SK-N-SH (cell line): ENCODE data around the gene MRPL52. TPM values are rescaled to one million over a fixed set of nuclear protein-coding genes. Genes with fewer than 3 reads are reported as not detected.

ENCODE experiments used
- CTCF ChIA-PET: fragments of 300-600, 350-600 bp; formaldehyde crosslinking; extraction: SDS; loops from one replicate; lab custom pipeline; 2021; lab: Yijun Ruan, JAX
- POLR2A ChIA-PET: fragments of 350-600 bp; sonication (Branson Sonifier 250); formaldehyde crosslinking; extraction: SDS; loops from one replicate; lab custom pipeline; 2020; ENCODE audit warnings: antibody characterized with exemption, inconsistent platforms; lab: Yijun Ruan, JAX
- DNase-seq: peaks from one replicate; pipeline ENCODE4 v3.0.0; 2012
- H2AFZ ChIP-seq: fragments of 200-600 bp; sonication (generic); 2 replicates; pipeline ENCODE4 v1.8.1; 2016; ENCODE audit warnings: antibody characterized with exemption, mild to moderate bottlenecking, low read depth
- H3F3A ChIP-seq: fragments of 200-600 bp; sonication (generic); replicated peaks from 2 replicates; pipeline ENCODE3; 2016; ENCODE audit warnings: antibody characterized with exemption, mild to moderate bottlenecking; ENCODE audit not compliant: insufficient read depth
- H3K27ac ChIP-seq, 2 experiments: fragments of 200-500 bp in 1 of 2; fragments of 200-600 bp in 1 of 2; sonication (Bioruptor generic) in 1 of 2; sonication (generic), shearing (Covaris generic) in 1 of 2; 2 replicates each; pipeline versions ENCODE4 v1.5.1 to v1.6.1; 2014 to 2016; ENCODE audit warnings: low read depth in 2 of 2, inconsistent platforms in 1 of 2, low read length in 1 of 2, mild to moderate bottlenecking in 1 of 2, mixed read lengths in 1 of 2
- H3K27me3 ChIP-seq: fragments of 200-600 bp; sonication (generic), shearing (Covaris generic); 2 replicates; pipeline ENCODE4 v1.6.1; 2016; ENCODE audit warnings: mixed run types; ENCODE audit not compliant: insufficient read depth
- H3K36me3 ChIP-seq, 2 experiments: fragments of 200-500 bp in 1 of 2; fragments of 200-600 bp in 1 of 2; sonication (Bioruptor generic) in 1 of 2; sonication (generic) in 1 of 2; replicated peaks in 1 of 2; 2 replicates each; pipeline versions ENCODE3 to v1.5.1; 2014 to 2016; ENCODE audit warnings: low read length in 1 of 2, mild to moderate bottlenecking in 1 of 2; ENCODE audit not compliant: insufficient read depth in 2 of 2, control insufficient read depth in 1 of 2
- H3K4me1 ChIP-seq, 2 experiments: fragments of 200-500 bp in 1 of 2; fragments of 200-600 bp in 1 of 2; sonication (Bioruptor generic) in 1 of 2; sonication (generic), shearing (Covaris generic) in 1 of 2; 2 replicates each; pipeline versions ENCODE4 v1.5.1 to v1.6.1; 2014 to 2016; ENCODE audit warnings: low read depth in 1 of 2, low read length in 1 of 2, mixed run types in 1 of 2; ENCODE audit not compliant: insufficient read depth in 2 of 2, control insufficient read depth in 1 of 2
- H3K4me2 ChIP-seq: fragments of 200-600 bp; sonication (generic), shearing (Covaris generic); 2 replicates; pipeline ENCODE4 v1.6.1; 2017; ENCODE audit warnings: mixed run types
- H3K4me3 ChIP-seq, 2 experiments: fragments of 200-500 bp in 1 of 2; fragments of 200-600 bp in 1 of 2; sonication (Bioruptor generic) in 1 of 2; sonication (generic), shearing (Covaris generic) in 1 of 2; 2 replicates each; pipeline versions ENCODE4 v1.5.1 to v1.8.1; 2014 to 2016; ENCODE audit warnings: low read depth in 2 of 2, inconsistent platforms in 1 of 2, low read length in 1 of 2, mild to moderate bottlenecking in 1 of 2, mixed read lengths in 1 of 2, moderate library complexity in 1 of 2
- H3K79me2 ChIP-seq: fragments of 200-600 bp; sonication (generic); 2 replicates; pipeline ENCODE4 v1.8.1; 2017; ENCODE audit warnings: mild to moderate bottlenecking; ENCODE audit not compliant: insufficient read depth
- H3K9ac ChIP-seq: fragments of 200-600 bp; sonication (generic); 2 replicates; pipeline ENCODE4 v1.6.1; 2017; ENCODE audit warnings: mixed run types
- H3K9me2 ChIP-seq: fragments of 200-600 bp; sonication (generic); 2 replicates; pipeline ENCODE4 v1.6.1; 2017; ENCODE audit warnings: mixed run types
- H3K9me3 ChIP-seq: fragments of 200-600 bp; sonication (generic); 2 replicates; pipeline ENCODE4 v1.6.1; 2017; ENCODE audit warnings: mixed run types, mild to moderate bottlenecking, moderate library complexity
- H4K20me1 ChIP-seq: fragments of 200-600 bp; sonication (generic); 2 replicates; pipeline ENCODE4 v1.6.1; 2017; ENCODE audit warnings: mild to moderate bottlenecking, mixed run types; ENCODE audit not compliant: insufficient read depth
- CHD2 ChIP-seq: fragments of 150-350 bp; IDR thresholded peaks from 2 replicates; pipeline ENCODE4 v1.6.1; 2018; ENCODE audit warnings: low read length; ENCODE audit not compliant: partially characterized antibody
- ELF1 ChIP-seq: IDR thresholded peaks from 2 replicates; pipeline ENCODE4 v1.4.0; 2012
- EP300 ChIP-seq, 2 experiments: IDR thresholded peaks; 2 replicates each; pipeline versions ENCODE4 v1.4.0 to v1.6.1; 2012; ENCODE audit warnings: borderline replicate concordance in 1 of 2, low read depth in 1 of 2, low read length in 1 of 2
- EZH2phosphoT487 ChIP-seq: fragments of 200-600 bp; sonication (generic); IDR thresholded peaks from 2 replicates; pipeline ENCODE4 v1.6.1; 2017; ENCODE audit warnings: low read depth, mixed run types, mild to moderate bottlenecking, antibody characterized with exemption, moderate library complexity, borderline replicate concordance
- FOSL2 ChIP-seq: IDR thresholded peaks from 2 replicates; pipeline ENCODE4 v1.4.0; 2012; ENCODE audit warnings: low read depth, mild to moderate bottlenecking, moderate library complexity, borderline replicate concordance
- FOXJ3 ChIP-seq: sonication (generic); formaldehyde crosslinking; IDR thresholded peaks from 2 replicates; pipeline ENCODE4 v1.5.1; 2020; ENCODE audit warnings: mild to moderate bottlenecking, missing genetic modification reagents
- GATA2 ChIP-seq: sonication (generic); formaldehyde crosslinking; IDR thresholded peaks from 2 replicates; pipeline ENCODE4 v1.5.0; 2020; ENCODE audit warnings: mild to moderate bottlenecking, missing genetic modification reagents
- JUND ChIP-seq: IDR thresholded peaks from 2 replicates; pipeline ENCODE4 v1.4.0; 2012
- MAX ChIP-seq: IDR thresholded peaks from 2 replicates; pipeline ENCODE4 v1.4.0; 2012; ENCODE audit warnings: low read depth
- MEF2A ChIP-seq: IDR thresholded peaks from 2 replicates; pipeline ENCODE4 v1.4.0; 2012; ENCODE audit warnings: low read depth, borderline replicate concordance
- MXI1 ChIP-seq: IDR thresholded peaks from 2 replicates; pipeline ENCODE4 v1.6.1; 2012; ENCODE audit warnings: mild to moderate bottlenecking, low read depth, low read length, improper control_type of control experiment
- NFIC ChIP-seq: IDR thresholded peaks from 2 replicates; pipeline ENCODE4 v1.4.0; 2012; ENCODE audit warnings: borderline replicate concordance
- RAD21 ChIP-seq: IDR thresholded peaks from 2 replicates; pipeline ENCODE4 v1.6.1; 2012; ENCODE audit warnings: mild to moderate bottlenecking, low read length
- RCOR1 ChIP-seq: fragments of 150-350 bp; IDR thresholded peaks from 2 replicates; pipeline ENCODE4 v1.6.1; 2017; ENCODE audit warnings: antibody characterized with exemption, low read length
- RFX5 ChIP-seq: IDR thresholded peaks from 2 replicates; pipeline ENCODE4 v1.6.1; 2012; ENCODE audit warnings: mild to moderate bottlenecking, improper control_type of control experiment, low read length
- RXRA ChIP-seq: IDR thresholded peaks from 2 replicates; pipeline ENCODE4 v1.4.0; 2012; ENCODE audit warnings: low read depth, mild to moderate bottlenecking, borderline replicate concordance
- SIN3A ChIP-seq: IDR thresholded peaks from 2 replicates; pipeline ENCODE4 v1.6.1; 2012; ENCODE audit warnings: low read depth, mild to moderate bottlenecking, low read length, moderate library complexity, borderline replicate concordance
- SMC3 ChIP-seq: IDR thresholded peaks from 2 replicates; pipeline ENCODE4 v1.6.1; 2012; ENCODE audit warnings: low read depth, low read length, improper control_type of control experiment
- TAF1 ChIP-seq: IDR thresholded peaks from 2 replicates; pipeline ENCODE4 v1.6.1; 2012; ENCODE audit warnings: low read depth, mild to moderate bottlenecking, low read length, moderate library complexity, borderline replicate concordance
- TCF12 ChIP-seq: IDR thresholded peaks from 2 replicates; pipeline ENCODE4 v1.4.0; 2012
- TEAD4 ChIP-seq: IDR thresholded peaks from 2 replicates; pipeline ENCODE4 v1.4.0; 2012; ENCODE audit warnings: mild to moderate bottlenecking, borderline replicate concordance; ENCODE audit not compliant: insufficient read depth
- WGBS: methylation state at CpG from one replicate; pipeline ENCODE4 v1.1.6; 2017; ENCODE audit warnings: low lambda C conversion rate; 5-methylcytosine and 5-hydroxymethylcytosine counted together
- polyA plus RNA-seq, 3 experiments: library from polyadenylated mRNA; depleted of rRNA; stranded (reverse); fragments of >200 nt; gene quantifications; 2 replicates each; pipeline ENCODE4 v1.2.3, GENCODE V29; 2012
- TF ChIP-seq, protein P1 (sequence below): IDR thresholded peaks from 2 replicates; pipeline ENCODE4 v1.4.0; 2012; ENCODE audit warnings: low read depth, borderline replicate concordance
- TF ChIP-seq, protein P2 (sequence below): IDR thresholded peaks from 2 replicates; pipeline ENCODE4; 2012
- TF ChIP-seq, protein P3 (sequence below): fragments of 200-600 bp; sonication (generic); IDR thresholded peaks from 2 replicates; pipeline ENCODE4 v1.6.1; 2017; ENCODE audit warnings: antibody characterized with exemption, mild to moderate bottlenecking, moderate library complexity
- TF ChIP-seq, protein P4 (sequence below): fragments of 150-350 bp; IDR thresholded peaks from 2 replicates; pipeline ENCODE4 v1.6.1; 2016; ENCODE audit warnings: mild to moderate bottlenecking, low read depth, low read length
- TF ChIP-seq, protein P5 (sequence below): IDR thresholded peaks from 2 replicates; pipeline ENCODE4 v1.6.1; 2012; ENCODE audit warnings: mild to moderate bottlenecking, low read depth, low read length, moderate library complexity

The MRPL52 gene
- polyA plus RNA-seq, 1 of the 3 experiments (the other 2 are of a cell fraction) = 116 TPM

GRCh38 chr14:22822571-22823098 is 7.1 kb upstream of the MRPL52 start:
- Histone ChIP-seq H3K79me2 (no peaks in the 10 kb centered on the region), H3K4me3 (peak overlapping the region in 1 of 2 experiments; percentile 44; a peak in 1 of 4 replicates), H3K9me2 (no peaks in the 10 kb centered on the region), H3K27ac (peak overlapping the region in 1 of 2 experiments; percentile 15; a peak in 1 of 4 replicates), H3K4me1 (peaks cover 8 to 13% of the 10 kb centered on the region in 2 experiments; a peak in 2 of 4 replicates), H3K9ac (no peak overlapping the region; the same call in 1 of the 2 replicates), H3K9me3 (no peaks in the 10 kb centered on the region), H2AFZ (peak overlapping the region; percentile 79), H3K27me3 (no peaks in the 10 kb centered on the region), H4K20me1 (no peaks in the 10 kb centered on the region), H3F3A (no peaks in the 10 kb centered on the region), H3K4me2 (peak overlapping the region; percentile 51), H3K36me3 (no peaks in the 10 kb centered on the region)
- ChIA-PET CTCF (interaction anchor here (0.5 to 19.1 kb wide), 39 partner anchors 10 to 298 kb away, joined by 3 to 472 read pairs (median 5); partner anchors contain the start of genes LRP10, MMP14, OXA1L and PRMT5), POLR2A (interaction anchor here (0.9 to 1.3 kb wide), 4 partner anchors 26 to 49 kb away, joined by 3 to 7 read pairs (median 4); partner anchors contain the start of gene LRP10)
- WGBS = 21% methylated on average over 33 of the region's 34 CpGs
- DNase-seq = peak; percentile 91
- TF ChIP-seq SMC3 (peak; percentile 96), FOSL2 (no peak), ELF1 (no peak), RAD21 (peak; percentile 95), RCOR1 (no peak), TEAD4 (no peak), FOXJ3 (CRISPR knock-in tag) (no peak), MEF2A (no peak), EP300 (IDR thresholded peaks at IDR 0.05; ENCODE audit: borderline replicate concordance in 1 of 2, low read depth in 1 of 2, low read length in 1 of 2) (no peak), RFX5 (no peak; the same call in 1 of the 2 replicates), RXRA (no peak; the same call in 1 of the 2 replicates), CHD2 (no peak), TCF12 (no peak), SIN3A (no peak), MAX (no peak), EZH2phosphoT487 (no peak), JUND (no peak), NFIC (no peak), MXI1 (no peak), GATA2 (CRISPR knock-in tag) (no peak), TAF1 (peak; percentile 46; the same call in 1 of the 2 replicates)
- TF ChIP-seq, protein P1, sequence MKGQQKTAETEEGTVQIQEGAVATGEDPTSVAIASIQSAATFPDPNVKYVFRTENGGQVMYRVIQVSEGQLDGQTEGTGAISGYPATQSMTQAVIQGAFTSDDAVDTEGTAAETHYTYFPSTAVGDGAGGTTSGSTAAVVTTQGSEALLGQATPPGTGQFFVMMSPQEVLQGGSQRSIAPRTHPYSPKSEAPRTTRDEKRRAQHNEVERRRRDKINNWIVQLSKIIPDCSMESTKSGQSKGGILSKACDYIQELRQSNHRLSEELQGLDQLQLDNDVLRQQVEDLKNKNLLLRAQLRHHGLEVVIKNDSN = no peak
- TF ChIP-seq, protein P2, sequence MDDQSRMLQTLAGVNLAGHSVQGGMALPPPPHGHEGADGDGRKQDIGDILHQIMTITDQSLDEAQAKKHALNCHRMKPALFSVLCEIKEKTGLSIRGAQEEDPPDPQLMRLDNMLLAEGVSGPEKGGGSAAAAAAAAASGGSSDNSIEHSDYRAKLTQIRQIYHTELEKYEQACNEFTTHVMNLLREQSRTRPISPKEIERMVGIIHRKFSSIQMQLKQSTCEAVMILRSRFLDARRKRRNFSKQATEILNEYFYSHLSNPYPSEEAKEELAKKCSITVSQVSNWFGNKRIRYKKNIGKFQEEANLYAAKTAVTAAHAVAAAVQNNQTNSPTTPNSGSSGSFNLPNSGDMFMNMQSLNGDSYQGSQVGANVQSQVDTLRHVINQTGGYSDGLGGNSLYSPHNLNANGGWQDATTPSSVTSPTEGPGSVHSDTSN = no peak
- TF ChIP-seq, protein P3, sequence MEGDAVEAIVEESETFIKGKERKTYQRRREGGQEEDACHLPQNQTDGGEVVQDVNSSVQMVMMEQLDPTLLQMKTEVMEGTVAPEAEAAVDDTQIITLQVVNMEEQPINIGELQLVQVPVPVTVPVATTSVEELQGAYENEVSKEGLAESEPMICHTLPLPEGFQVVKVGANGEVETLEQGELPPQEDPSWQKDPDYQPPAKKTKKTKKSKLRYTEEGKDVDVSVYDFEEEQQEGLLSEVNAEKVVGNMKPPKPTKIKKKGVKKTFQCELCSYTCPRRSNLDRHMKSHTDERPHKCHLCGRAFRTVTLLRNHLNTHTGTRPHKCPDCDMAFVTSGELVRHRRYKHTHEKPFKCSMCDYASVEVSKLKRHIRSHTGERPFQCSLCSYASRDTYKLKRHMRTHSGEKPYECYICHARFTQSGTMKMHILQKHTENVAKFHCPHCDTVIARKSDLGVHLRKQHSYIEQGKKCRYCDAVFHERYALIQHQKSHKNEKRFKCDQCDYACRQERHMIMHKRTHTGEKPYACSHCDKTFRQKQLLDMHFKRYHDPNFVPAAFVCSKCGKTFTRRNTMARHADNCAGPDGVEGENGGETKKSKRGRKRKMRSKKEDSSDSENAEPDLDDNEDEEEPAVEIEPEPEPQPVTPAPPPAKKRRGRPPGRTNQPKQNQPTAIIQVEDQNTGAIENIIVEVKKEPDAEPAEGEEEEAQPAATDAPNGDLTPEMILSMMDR = peak; percentile 84
- TF ChIP-seq, protein P4, sequence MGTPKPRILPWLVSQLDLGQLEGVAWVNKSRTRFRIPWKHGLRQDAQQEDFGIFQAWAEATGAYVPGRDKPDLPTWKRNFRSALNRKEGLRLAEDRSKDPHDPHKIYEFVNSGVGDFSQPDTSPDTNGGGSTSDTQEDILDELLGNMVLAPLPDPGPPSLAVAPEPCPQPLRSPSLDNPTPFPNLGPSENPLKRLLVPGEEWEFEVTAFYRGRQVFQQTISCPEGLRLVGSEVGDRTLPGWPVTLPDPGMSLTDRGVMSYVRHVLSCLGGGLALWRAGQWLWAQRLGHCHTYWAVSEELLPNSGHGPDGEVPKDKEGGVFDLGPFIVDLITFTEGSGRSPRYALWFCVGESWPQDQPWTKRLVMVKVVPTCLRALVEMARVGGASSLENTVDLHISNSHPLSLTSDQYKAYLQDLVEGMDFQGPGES = no peak
- TF ChIP-seq, protein P5, sequence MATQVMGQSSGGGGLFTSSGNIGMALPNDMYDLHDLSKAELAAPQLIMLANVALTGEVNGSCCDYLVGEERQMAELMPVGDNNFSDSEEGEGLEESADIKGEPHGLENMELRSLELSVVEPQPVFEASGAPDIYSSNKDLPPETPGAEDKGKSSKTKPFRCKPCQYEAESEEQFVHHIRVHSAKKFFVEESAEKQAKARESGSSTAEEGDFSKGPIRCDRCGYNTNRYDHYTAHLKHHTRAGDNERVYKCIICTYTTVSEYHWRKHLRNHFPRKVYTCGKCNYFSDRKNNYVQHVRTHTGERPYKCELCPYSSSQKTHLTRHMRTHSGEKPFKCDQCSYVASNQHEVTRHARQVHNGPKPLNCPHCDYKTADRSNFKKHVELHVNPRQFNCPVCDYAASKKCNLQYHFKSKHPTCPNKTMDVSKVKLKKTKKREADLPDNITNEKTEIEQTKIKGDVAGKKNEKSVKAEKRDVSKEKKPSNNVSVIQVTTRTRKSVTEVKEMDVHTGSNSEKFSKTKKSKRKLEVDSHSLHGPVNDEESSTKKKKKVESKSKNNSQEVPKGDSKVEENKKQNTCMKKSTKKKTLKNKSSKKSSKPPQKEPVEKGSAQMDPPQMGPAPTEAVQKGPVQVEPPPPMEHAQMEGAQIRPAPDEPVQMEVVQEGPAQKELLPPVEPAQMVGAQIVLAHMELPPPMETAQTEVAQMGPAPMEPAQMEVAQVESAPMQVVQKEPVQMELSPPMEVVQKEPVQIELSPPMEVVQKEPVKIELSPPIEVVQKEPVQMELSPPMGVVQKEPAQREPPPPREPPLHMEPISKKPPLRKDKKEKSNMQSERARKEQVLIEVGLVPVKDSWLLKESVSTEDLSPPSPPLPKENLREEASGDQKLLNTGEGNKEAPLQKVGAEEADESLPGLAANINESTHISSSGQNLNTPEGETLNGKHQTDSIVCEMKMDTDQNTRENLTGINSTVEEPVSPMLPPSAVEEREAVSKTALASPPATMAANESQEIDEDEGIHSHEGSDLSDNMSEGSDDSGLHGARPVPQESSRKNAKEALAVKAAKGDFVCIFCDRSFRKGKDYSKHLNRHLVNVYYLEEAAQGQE = no peak
